ENCODE results near the gene ZNF398. TPM values are rescaled to one million over a fixed set of nuclear protein-coding genes. Genes with fewer than 3 reads are reported as not detected.

Gene ZNF398
- total RNA-seq, 4 donors from 2014 or later: 20.1 to 29.1 (median 26.2) TPM

GRCh38 chr7:149147752-149148653 lies 750 bp downstream of the ZNF398 start:
- Histone ChIP-seq H3K27ac (peak overlapping the region; percentile 64 to 91 (median 88)), H3K27me3 (no peaks in the 10 kb centered on the region), H3K9me3 (no peaks in the 10 kb centered on the region), H3K4me3 (peak overlapping the region; percentile 84 to 97 (median 90)), H3K4me1 (peaks cover 0 to 33% (median 7%) of the 10 kb centered on the region in 4 donors), H3K36me3 (no peaks in the 10 kb centered on the region)
- WGBS, 2 donors: 0% methylated on average over 7 to 61 of the region's 86 CpGs
- TF ChIP-seq CTCF (IDR thresholded peaks at IDR 0.05): no peak
- TF ChIP-seq EP300 (IDR thresholded peaks at IDR 0.05): peak in 1 of 2 donors; percentile 10
- no peak for TF ChIP-seq POLR2A (IDR thresholded peaks at IDR 0.05)
- peak in 1 of 2 donors; percentile 14 for DNase-seq (ENCODE audit: low spot score in 2 of 2)

GRCh38 chr7:149150981-149151380 lies 3.7 kb downstream of the ZNF398 start:
- H3K4me1 ChIP-seq: peaks cover 0 to 40% (median 7%) of the 10 kb centered on the region in 4 donors
- H3K27ac ChIP-seq: no peak overlapping the region
- no peaks in the 10 kb centered on the region for H3K27me3 ChIP-seq
- no peak for DNase-seq (ENCODE audit: low spot score in 2 of 2)
- TF ChIP-seq CTCF (IDR thresholded peaks at IDR 0.05) (no peak), EP300 (IDR thresholded peaks at IDR 0.05) (no peak), POLR2A (IDR thresholded peaks at IDR 0.05) (no peak)
- 67 to 87% methylated on average over 4 of the region's 4 CpGs for WGBS, 2 donors
- no peaks in the 10 kb centered on the region for H3K9me3 ChIP-seq
- no peak overlapping the region for H3K4me3 ChIP-seq
- peaks cover 0 to 23% (median 0%) of the 10 kb centered on the region in 3 donors for H3K36me3 ChIP-seq

- no peak for TF ChIP-seq CTCF (IDR thresholded peaks at IDR 0.05)
- no peak for TF ChIP-seq EP300 (IDR thresholded peaks at IDR 0.05)
- no peak for TF ChIP-seq POLR2A (IDR thresholded peaks at IDR 0.05)
- WGBS, 2 donors: 80 to 89% methylated on average over 2 of the region's 2 CpGs
Measured at GRCh38 chr7:149153346-149153745, 6.1 kb downstream of the ZNF398 start.

GRCh38 chr7:149154056-149154455 lies 6.8 kb downstream of the ZNF398 start:
- DNase-seq (ENCODE audit: low spot score in 2 of 2): no peak
- 95 to 96% methylated on average over 11 of the region's 11 CpGs for WGBS, 2 donors
- Histone ChIP-seq H3K36me3 (peaks cover 0 to 49% (median 0%) of the 10 kb centered on the region in 3 donors), H3K9me3 (no peaks in the 10 kb centered on the region), H3K27ac (no peak overlapping the region), H3K4me3 (no peak overlapping the region), H3K4me1 (peaks cover 0 to 23% (median 2%) of the 10 kb centered on the region in 4 donors), H3K27me3 (no peaks in the 10 kb centered on the region)
- no peak for TF ChIP-seq EP300 (IDR thresholded peaks at IDR 0.05)
- TF ChIP-seq POLR2A (IDR thresholded peaks at IDR 0.05): no peak
- TF ChIP-seq CTCF (IDR thresholded peaks at IDR 0.05): no peak

More at GRCh38 chr7:149153346-149153745, 6.1 kb downstream of the ZNF398 start:
- Histone ChIP-seq H3K36me3 (peaks cover 0 to 45% (median 0%) of the 10 kb centered on the region in 3 donors), H3K4me3 (no peak overlapping the region), H3K4me1 (peaks cover 0 to 30% (median 3%) of the 10 kb centered on the region in 4 donors), H3K9me3 (no peaks in the 10 kb centered on the region), H3K27me3 (no peaks in the 10 kb centered on the region), H3K27ac (no peak overlapping the region)
- no peak for DNase-seq (ENCODE audit: low spot score in 2 of 2)

- H3K36me3 ChIP-seq: peaks cover 0 to 72% (median 0%) of the 10 kb centered on the region in 3 donors
- 93 to 95% methylated on average over 6 of the region's 6 CpGs for WGBS, 2 donors
- no peak for TF ChIP-seq EP300 (IDR thresholded peaks at IDR 0.05)
- TF ChIP-seq CTCF (IDR thresholded peaks at IDR 0.05): no peak
- no peak for TF ChIP-seq POLR2A (IDR thresholded peaks at IDR 0.05)
Measured at GRCh38 chr7:149156898-149157297, 9.6 kb downstream of the ZNF398 start.

More at GRCh38 chr7:149156898-149157297, 9.6 kb downstream of the ZNF398 start:
- H3K27ac ChIP-seq: no peak overlapping the region
- H3K4me3 ChIP-seq: no peak overlapping the region
- no peaks in the 10 kb centered on the region for H3K27me3 ChIP-seq
- H3K9me3 ChIP-seq: no peaks in the 10 kb centered on the region
- H3K4me1 ChIP-seq: peaks cover 0 to 7% (median 0%) of the 10 kb centered on the region in 4 donors
- no peak for DNase-seq (ENCODE audit: low spot score in 2 of 2)
